Activated B cell treated with CpG ODN at 0.5 μM for 24 hours (primary cell): ENCODE results near the gene GNG7. TPM values are rescaled to one million over a fixed set of nuclear protein-coding genes. Genes with fewer than 3 reads are reported as not detected.
"Not testable (repeated sequence)": the region's sequence is repeated elsewhere in the genome, so short reads cannot be mapped to it uniquely, and the experiment has no call there.

Source experiments
- ATAC-seq: fragments of 200-7000 bp; cut with Tn5 transposase; one replicate; pipeline ENCODE4 v1.10.0; 2021; ENCODE audit warnings: low read depth, mild to moderate bottlenecking, moderate library complexity
- CTCF ChIA-PET: fragments of 350-600 bp; sonication (Branson Sonifier 250); formaldehyde crosslinking; loops from one replicate; lab custom pipeline; 2021; ENCODE audit warnings: antibody characterized with exemption; lab: Charles Lee
- POLR2A ChIA-PET: fragments of 350-600 bp; sonication (Branson Sonifier 250); formaldehyde crosslinking; loops from one replicate; lab custom pipeline; 2021; ENCODE audit warnings: antibody characterized with exemption; lab: Charles Lee
- DNase-seq: peaks from one replicate; pipeline ENCODE4 v3.0.0; 2022
- H3K27ac Mint-ChIP-seq: one replicate; pipeline ENCODE4 v1.8.0; 2020; ENCODE audit warnings: mixed read lengths
- H3K27me3 Mint-ChIP-seq: one replicate; pipeline ENCODE4 v1.8.0; 2021; ENCODE audit warnings: mixed read lengths
- H3K36me3 Mint-ChIP-seq: one replicate; pipeline ENCODE4 v1.8.0; 2021; ENCODE audit warnings: low read depth, mixed read lengths
- H3K4me1 Mint-ChIP-seq: one replicate; pipeline ENCODE4 v1.8.0; 2021; ENCODE audit warnings: mixed read lengths
- H3K4me3 Mint-ChIP-seq: one replicate; pipeline ENCODE4 v1.8.0; 2020; ENCODE audit warnings: mild to moderate bottlenecking, mixed read lengths
- H3K9me3 Mint-ChIP-seq: one replicate; pipeline ENCODE4 v1.8.0; 2020; ENCODE audit warnings: mixed read lengths
- CTCF ChIP-seq: fragments of 200-600 bp; IDR thresholded peaks from one replicate; pipeline ENCODE4 v1.8.0; 2022; ENCODE audit warnings: antibody characterized with exemption, mild to moderate bottlenecking
- intact Hi-C: fragments of 100-400 bp; cut with micrococcal nuclease; formaldehyde crosslinking; loops from one replicate; pipeline ENCODE4 v1.15.1; 2024
- total RNA-seq: library from RNA; stranded (reverse); gene quantifications from 2 replicates; pipeline ENCODE4 v1.2.3, GENCODE V29; 2022

The GNG7 gene
- total RNA-seq, 1 donor from 2014 or later: 35.4 TPM

GRCh38 chr19:2532252-2533071, 170.0 kb downstream of the GNG7 start:
- DNase-seq (no peak), ATAC-seq (no peak)
- H3K36me3 Mint-ChIP-seq: peaks cover 25% of the 10 kb centered on the region
- no peak for TF ChIP-seq CTCF
- peaks cover 2% of the 10 kb centered on the region for H3K9me3 Mint-ChIP-seq
- intact Hi-C loops: no loop called here
- H3K4me1 Mint-ChIP-seq: peaks cover 25% of the 10 kb centered on the region
- H3K27me3 Mint-ChIP-seq: no peaks in the 10 kb centered on the region
- H3K4me3 Mint-ChIP-seq: no peak overlapping the region
- H3K27ac Mint-ChIP-seq: no peak overlapping the region
- ChIA-PET CTCF (no interaction called here), POLR2A (interaction anchor here (1.2 to 1.8 kb wide), 2 partner anchors 21 to 57 kb away, joined by 3 to 5 read pairs; partner anchors contain the start of gene GADD45B)

- ChIA-PET CTCF (interaction anchor here (1.2 kb wide), 1 partner anchor 81 kb away, joined by 3 read pairs; no protein-coding TSS in a partner anchor), POLR2A (interaction anchor here (2.8 kb wide), 1 partner anchor 54 kb away, joined by 12 read pairs; the partner anchor contains the start of gene GADD45B)
- H3K9me3 Mint-ChIP-seq, intact Hi-C loops, H3K27me3 Mint-ChIP-seq, DNase-seq, ATAC-seq, H3K4me3 Mint-ChIP-seq: not testable (repeated sequence)
- Mint-ChIP-seq H3K4me1 (peaks cover 25% of the 10 kb centered on the region), H3K27ac (peak overlapping the region; percentile 53), H3K36me3 (peaks cover 21% of the 10 kb centered on the region)
Measured at GRCh38 chr19:2529942-2530341, 172.6 kb downstream of the GNG7 start.

- Mint-ChIP-seq H3K9me3 (peaks cover 2% of the 10 kb centered on the region), H3K27me3 (no peaks in the 10 kb centered on the region), H3K4me1 (peaks cover 22% of the 10 kb centered on the region), H3K27ac (peak overlapping the region; percentile 53), H3K36me3 (peaks cover 22% of the 10 kb centered on the region), H3K4me3 (no peak overlapping the region)
- CTCF ChIA-PET: interaction anchor here (1.2 kb wide), 1 partner anchor 82 kb away, joined by 3 read pairs; no protein-coding TSS in a partner anchor
- no peak for TF ChIP-seq CTCF
- intact Hi-C loops: no loop called here
- no peak for DNase-seq
- POLR2A ChIA-PET: interaction anchor here (0.6 to 2.8 kb wide), 3 partner anchors 32 to 82 kb away, joined by 3 to 12 read pairs (median 4); partner anchors contain the start of gene GADD45B
- ATAC-seq: no peak
Measured at GRCh38 chr19:2529473-2529918, 173.0 kb downstream of the GNG7 start.

GRCh38 chr19:2528675-2529101, 173.8 kb downstream of the GNG7 start:
- no peak for TF ChIP-seq CTCF
- CTCF ChIA-PET: no interaction called here
- no peak overlapping the region for H3K27ac Mint-ChIP-seq
- ATAC-seq (no peak), DNase-seq (no peak)
- intact Hi-C loops: no loop called here
- no peaks in the 10 kb centered on the region for H3K27me3 Mint-ChIP-seq
- H3K9me3 Mint-ChIP-seq: peaks cover 2% of the 10 kb centered on the region
- peaks cover 15% of the 10 kb centered on the region for H3K4me1 Mint-ChIP-seq
- no peak overlapping the region for H3K4me3 Mint-ChIP-seq
- H3K36me3 Mint-ChIP-seq: peaks cover 25% of the 10 kb centered on the region
- POLR2A ChIA-PET: interaction anchor here (1.0 to 2.8 kb wide), 2 partner anchors 33 to 53 kb away, joined by 3 to 12 read pairs; partner anchors contain the start of gene GADD45B

GRCh38 chr19:2527686-2528085, 174.8 kb downstream of the GNG7 start:
- CTCF ChIA-PET: no interaction called here
- no peak for DNase-seq
- H3K4me1 Mint-ChIP-seq: peaks cover 13% of the 10 kb centered on the region
- POLR2A ChIA-PET: no interaction called here
- peaks cover 2% of the 10 kb centered on the region for H3K9me3 Mint-ChIP-seq
- H3K36me3 Mint-ChIP-seq: peaks cover 25% of the 10 kb centered on the region
- no peak for ATAC-seq
- no peak overlapping the region for H3K4me3 Mint-ChIP-seq
- TF ChIP-seq CTCF: no peak
- peak overlapping the region; percentile 18 for H3K27ac Mint-ChIP-seq
- H3K27me3 Mint-ChIP-seq: no peaks in the 10 kb centered on the region
- intact Hi-C loops: no loop called here
